ENCODE results near the gene MICALL2.

Gene MICALL2

GRCh38 chr7:1402791-1403637, 56.3 kb downstream of the MICALL2 start:
- no peak for TF ChIP-seq CTCF (IDR thresholded peaks at IDR 0.05; ENCODE audit: low read depth, low read length)
- no peak overlapping the region for H3K4me3 ChIP-seq (replicated peaks in 1 of 2; ENCODE audit: low read depth in 2 of 2, low read length in 2 of 2)
- no peak for DNase-seq (ENCODE audit: low read depth in 2 of 2)

GRCh38 chr7:1402110-1402790, 57.0 kb downstream of the MICALL2 start:
- TF ChIP-seq CTCF (IDR thresholded peaks at IDR 0.05; ENCODE audit: low read depth, low read length), result no peak
- H3K4me3 ChIP-seq (replicated peaks in 1 of 2; ENCODE audit: low read depth in 2 of 2, low read length in 2 of 2), result no peak overlapping the region
- DNase-seq (ENCODE audit: low read depth in 2 of 2), result no peak

GRCh38 chr7:1401011-1401410, 58.3 kb downstream of the MICALL2 start:
- no peak for DNase-seq (ENCODE audit: low read depth in 2 of 2)
- H3K4me3 ChIP-seq (replicated peaks in 1 of 2; ENCODE audit: low read depth in 2 of 2, low read length in 2 of 2), result no peak overlapping the region
- TF ChIP-seq CTCF (IDR thresholded peaks at IDR 0.05; ENCODE audit: low read depth, low read length), result no peak

- no peak for TF ChIP-seq CTCF (IDR thresholded peaks at IDR 0.05; ENCODE audit: low read depth, low read length)
- H3K4me3 ChIP-seq (replicated peaks in 1 of 2; ENCODE audit: low read depth in 2 of 2, low read length in 2 of 2), result no peak overlapping the region
- DNase-seq (ENCODE audit: low read depth in 2 of 2), result no peak
Observed at GRCh38 chr7:1400371-1400770, 58.9 kb downstream of the MICALL2 start.

GRCh38 chr7:1397491-1398327, 61.6 kb downstream of the MICALL2 start:
- peak; percentile 68 to 81 for DNase-seq (ENCODE audit: low read depth in 2 of 2)
- no peak overlapping the region for H3K4me3 ChIP-seq (replicated peaks in 1 of 2; ENCODE audit: low read depth in 2 of 2, low read length in 2 of 2)
- no peak for TF ChIP-seq CTCF (IDR thresholded peaks at IDR 0.05; ENCODE audit: low read depth, low read length)

GRCh38 chr7:1396195-1396594, 63.1 kb downstream of the MICALL2 start:
- DNase-seq (ENCODE audit: low read depth in 2 of 2), result no peak
- no peak for TF ChIP-seq CTCF (IDR thresholded peaks at IDR 0.05; ENCODE audit: low read depth, low read length)
- no peak overlapping the region for H3K4me3 ChIP-seq (replicated peaks in 1 of 2; ENCODE audit: low read depth in 2 of 2, low read length in 2 of 2)

Data from cardiac fibroblast (primary cell).